Nephron progenitor cell (in vitro differentiated cells): ENCODE data around the gene HOXD11.
A peak's percentile ranks its signal among the peaks of the same experiment; 100 is the strongest.

Experiments
- DNase-seq: peaks from one replicate; pipeline ENCODE4 v3.0.0; 2021
- H3K27ac Mint-ChIP-seq: 2 replicates; pipeline ENCODE4 v1.8.0; 2021; ENCODE audit warnings: mild to moderate bottlenecking, moderate library complexity, mixed read lengths
- H3K27me3 Mint-ChIP-seq: 2 replicates; pipeline ENCODE4 v1.8.0; 2021; ENCODE audit warnings: mild to moderate bottlenecking, low read depth, mixed read lengths; ENCODE audit not compliant: poor library complexity
- H3K36me3 Mint-ChIP-seq: 2 replicates; pipeline ENCODE4 v1.8.0; 2021; ENCODE audit warnings: low read depth, mixed read lengths
- H3K4me1 Mint-ChIP-seq: 2 replicates; pipeline ENCODE4 v1.8.0; 2021; ENCODE audit warnings: mixed read lengths
- H3K4me3 Mint-ChIP-seq: 2 replicates; pipeline ENCODE4 v1.8.0; 2021; ENCODE audit warnings: mild to moderate bottlenecking, moderate library complexity, mixed read lengths
- H3K9me3 Mint-ChIP-seq: 2 replicates; pipeline ENCODE4 v1.8.0; 2021; ENCODE audit warnings: mild to moderate bottlenecking, moderate library complexity, mixed read lengths
- CTCF ChIP-seq: fragments of 200-600 bp; sonication (generic); IDR thresholded peaks from 2 replicates; pipeline ENCODE4 v1.5.0; 2021; ENCODE audit warnings: antibody characterized with exemption

Gene HOXD11

GRCh38 chr2:176147210-176147799, 40.2 kb downstream of the HOXD11 start:
- peak overlapping the region; percentile 97 for H3K27ac Mint-ChIP-seq
- peak overlapping the region; percentile 100 for H3K4me3 Mint-ChIP-seq
- TF ChIP-seq CTCF, result no peak
- peaks cover 67% of the 10 kb centered on the region for H3K4me1 Mint-ChIP-seq
- no peaks in the 10 kb centered on the region for H3K27me3 Mint-ChIP-seq
- DNase-seq, result no peak
- peaks cover 70% of the 10 kb centered on the region for H3K36me3 Mint-ChIP-seq
- H3K9me3 Mint-ChIP-seq, result no peaks in the 10 kb centered on the region

DNA sequence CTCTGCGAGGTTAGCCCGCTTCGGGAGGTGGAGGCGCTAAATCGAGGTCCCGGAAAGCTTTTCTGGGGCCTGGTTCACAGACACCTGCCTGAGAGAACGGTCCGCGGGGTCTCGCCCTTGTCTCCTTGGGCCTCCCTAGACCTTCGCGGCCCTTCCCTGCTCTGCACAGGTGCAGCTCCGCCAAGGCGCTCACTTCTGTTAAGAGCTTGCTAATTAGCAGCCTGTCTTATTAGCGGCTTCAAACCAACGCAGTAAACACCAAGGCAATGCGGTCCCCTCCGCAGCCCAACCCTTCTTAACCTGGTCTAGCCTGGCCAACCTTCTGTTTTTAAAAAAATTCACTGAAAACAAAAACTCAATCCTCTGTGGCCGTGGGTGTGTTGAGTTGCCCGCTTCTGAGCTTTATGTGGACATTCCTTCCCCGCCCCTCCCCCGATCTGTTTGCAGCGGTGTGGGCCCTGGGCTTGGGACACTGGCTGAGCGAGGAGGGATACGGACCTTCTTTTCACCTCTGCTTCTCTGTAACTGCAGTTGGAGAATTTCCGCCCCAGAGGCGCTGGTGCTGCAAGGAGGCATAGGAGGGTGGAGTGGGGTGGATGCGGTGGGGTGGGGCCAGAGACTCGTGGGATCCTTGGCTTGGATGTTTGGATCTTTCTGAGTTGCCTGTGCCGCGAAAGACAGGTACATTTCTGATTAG, 40.9 kb downstream of the HOXD11 start:
- no peak for DNase-seq
- Mint-ChIP-seq H3K9me3 (no peaks in the 10 kb centered on the region), H3K36me3 (peaks cover 73% of the 10 kb centered on the region), H3K4me1 (peaks cover 66% of the 10 kb centered on the region), H3K4me3 (peak overlapping the region; percentile 100), H3K27ac (peak overlapping the region; percentile 95), H3K27me3 (no peaks in the 10 kb centered on the region)
- no peak for TF ChIP-seq CTCF

DNA sequence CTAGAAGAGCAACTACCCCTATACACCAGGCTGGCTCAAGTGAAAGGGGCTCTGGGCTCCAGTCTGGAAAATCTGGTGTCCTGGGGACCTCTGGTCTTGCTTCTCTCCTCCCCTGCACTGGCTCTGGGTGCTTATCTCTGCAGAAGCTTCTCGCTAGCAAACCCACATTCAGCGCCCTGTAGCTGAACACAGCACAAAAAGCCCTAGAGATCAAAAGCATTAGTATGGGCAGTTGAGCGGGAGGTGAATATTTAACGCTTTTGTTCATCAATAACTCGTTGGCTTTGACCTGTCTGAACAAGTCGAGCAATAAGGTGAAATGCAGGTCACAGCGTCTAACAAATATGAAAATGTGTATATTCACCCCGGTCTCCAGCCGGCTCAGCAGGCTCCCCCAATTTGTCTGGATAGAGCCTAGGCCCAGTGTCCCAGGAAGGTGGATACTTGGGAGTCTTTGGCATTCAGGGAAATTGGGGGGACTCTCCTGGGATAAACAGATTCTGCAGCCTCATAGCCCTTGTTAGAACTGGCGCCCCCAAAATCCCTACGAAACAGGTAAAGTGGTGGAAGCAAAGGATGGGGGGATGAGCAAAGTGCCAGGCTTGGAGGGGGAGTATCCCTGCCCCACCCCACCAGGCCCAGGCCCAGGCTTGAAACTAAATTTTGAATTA, 41.8 kb downstream of the HOXD11 start:
- Mint-ChIP-seq H3K27ac (peak overlapping the region; percentile 95), H3K27me3 (no peaks in the 10 kb centered on the region), H3K4me1 (peaks cover 66% of the 10 kb centered on the region), H3K9me3 (no peaks in the 10 kb centered on the region), H3K36me3 (peaks cover 74% of the 10 kb centered on the region), H3K4me3 (peak overlapping the region; percentile 100)
- no peak for TF ChIP-seq CTCF
- DNase-seq, result no peak

- H3K27ac Mint-ChIP-seq, result peak overlapping the region; percentile 95
- peaks cover 66% of the 10 kb centered on the region for H3K4me1 Mint-ChIP-seq
- H3K27me3 Mint-ChIP-seq, result no peaks in the 10 kb centered on the region
- TF ChIP-seq CTCF, result no peak
- H3K4me3 Mint-ChIP-seq, result peak overlapping the region; percentile 100
- peaks cover 77% of the 10 kb centered on the region for H3K36me3 Mint-ChIP-seq
- DNase-seq, result no peak
- H3K9me3 Mint-ChIP-seq, result no peaks in the 10 kb centered on the region
Measured at GRCh38 chr2:176149481-176149938, 42.4 kb downstream of the HOXD11 start.

GRCh38 chr2:176149939-176150583, 43.0 kb downstream of the HOXD11 start:
- H3K9me3 Mint-ChIP-seq, result no peaks in the 10 kb centered on the region
- H3K27me3 Mint-ChIP-seq, result no peaks in the 10 kb centered on the region
- no peak for DNase-seq
- no peak for TF ChIP-seq CTCF
- peak overlapping the region; percentile 95 for H3K27ac Mint-ChIP-seq
- peak overlapping the region; percentile 100 for H3K4me3 Mint-ChIP-seq
- peaks cover 78% of the 10 kb centered on the region for H3K36me3 Mint-ChIP-seq
- peaks cover 66% of the 10 kb centered on the region for H3K4me1 Mint-ChIP-seq
